Measurements from ENCODE around the gene SDHAF1. TPM values are rescaled to one million over a fixed set of nuclear protein-coding genes. Genes with fewer than 3 reads are reported as not detected.

Gene SDHAF1
- total RNA-seq, 1 experiment from 2014 or later: 16.0 TPM

DNA sequence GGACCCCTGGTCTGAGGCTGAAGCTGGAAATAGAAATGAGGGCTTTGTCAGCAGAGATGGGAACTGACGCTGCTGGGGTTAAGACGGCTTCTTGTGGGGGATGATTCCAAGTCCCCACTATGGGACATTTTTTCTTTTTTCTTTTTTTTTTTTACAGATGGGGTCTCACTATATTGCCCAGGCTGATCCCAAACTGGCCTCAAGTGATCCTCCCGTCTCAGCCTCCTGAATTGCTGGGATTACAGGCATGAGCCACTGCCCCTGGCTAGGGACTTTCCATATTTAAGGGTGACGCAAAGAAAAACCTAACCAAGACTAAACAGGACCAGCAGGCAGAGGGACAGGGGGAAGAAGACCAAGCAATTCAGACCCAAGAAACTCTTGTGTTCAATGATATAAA lies 48.8 kb upstream of the SDHAF1 start:
- Histone ChIP-seq H3T11ph (ENCODE audit: low read length) (no peak overlapping the region), H3K23me2 (ENCODE audit: insufficient read length, low read depth, low read length, poor library complexity, severe bottlenecking) (no peaks in the 10 kb centered on the region), H3K79me1 (ENCODE audit: insufficient read depth, low read depth, low read length, poor library complexity, severe bottlenecking) (no peaks in the 10 kb centered on the region), H3K79me2 (ENCODE audit: insufficient read depth, low read length) (no peaks in the 10 kb centered on the region), H3K56ac (ENCODE audit: insufficient read length, low read depth, low read length) (no peak overlapping the region), H2BK12ac (ENCODE audit: insufficient read length, low read depth, low read length) (no peak overlapping the region), H4K8ac (replicated peaks; ENCODE audit: insufficient read length, low read depth, low read length) (no peak overlapping the region), H2BK20ac (ENCODE audit: low read depth, low read length, poor library complexity, severe bottlenecking) (no peak overlapping the region), H3K14ac (ENCODE audit: insufficient read depth, low read length) (no peak overlapping the region), H2AK5ac (ENCODE audit: insufficient read length, low read length) (no peak overlapping the region), H2BK5ac (ENCODE audit: insufficient read length, low read length) (no peak overlapping the region), H3K9me3 (ENCODE audit: control insufficient read depth, low read depth, low read length) (no peaks in the 10 kb centered on the region), H4K91ac (ENCODE audit: insufficient read length, low read depth, low read length) (no peak overlapping the region), H3K9ac (ENCODE audit: extremely low read depth, insufficient read length, low read length) (no peak overlapping the region), H2AFZ (ENCODE audit: low read length) (no peak overlapping the region), H4K5ac (ENCODE audit: insufficient read length, low read depth, low read length) (no peak overlapping the region), H3K4me2 (ENCODE audit: insufficient read depth, insufficient read length, low read length) (no peak overlapping the region), H3K27ac (ENCODE audit: insufficient read length, low read depth, low read length) (no peak overlapping the region), H3K27me3 (ENCODE audit: insufficient read depth, low read length) (no peaks in the 10 kb centered on the region), H3K4me1 (ENCODE audit: insufficient read depth, low read length) (no peaks in the 10 kb centered on the region), H3K23ac (ENCODE audit: insufficient read length, low read depth, low read length) (no peak overlapping the region), H4K20me1 (ENCODE audit: control insufficient read depth, insufficient read depth, insufficient read length) (no peaks in the 10 kb centered on the region), H3K18ac (ENCODE audit: insufficient read length, low read depth, low read length) (no peak overlapping the region), H2BK120ac (ENCODE audit: low read depth, low read length, poor library complexity, severe bottlenecking) (no peak overlapping the region), H3K4ac (ENCODE audit: low read depth, low read length) (no peak overlapping the region), H2BK15ac (ENCODE audit: low read depth, low read length) (no peak overlapping the region)
- H3K9me3 Mint-ChIP-seq: no peaks in the 10 kb centered on the region
- H3K36me3 Mint-ChIP-seq (ENCODE audit: insufficient read depth in 1 of 3, low read depth in 3 of 3): peaks cover 8 to 31% (median 24%) of the 10 kb centered on the region in 3 experiments
- H3K4me1 Mint-ChIP-seq: peaks cover 8 to 13% of the 10 kb centered on the region in 2 experiments
- no CpG with 5 or more reads among the region's 4 CpGs for WGBS (ENCODE audit: extremely low coverage, insufficient read length, low lambda C conversion rate)
- TF ChIP-seq, protein P1, sequence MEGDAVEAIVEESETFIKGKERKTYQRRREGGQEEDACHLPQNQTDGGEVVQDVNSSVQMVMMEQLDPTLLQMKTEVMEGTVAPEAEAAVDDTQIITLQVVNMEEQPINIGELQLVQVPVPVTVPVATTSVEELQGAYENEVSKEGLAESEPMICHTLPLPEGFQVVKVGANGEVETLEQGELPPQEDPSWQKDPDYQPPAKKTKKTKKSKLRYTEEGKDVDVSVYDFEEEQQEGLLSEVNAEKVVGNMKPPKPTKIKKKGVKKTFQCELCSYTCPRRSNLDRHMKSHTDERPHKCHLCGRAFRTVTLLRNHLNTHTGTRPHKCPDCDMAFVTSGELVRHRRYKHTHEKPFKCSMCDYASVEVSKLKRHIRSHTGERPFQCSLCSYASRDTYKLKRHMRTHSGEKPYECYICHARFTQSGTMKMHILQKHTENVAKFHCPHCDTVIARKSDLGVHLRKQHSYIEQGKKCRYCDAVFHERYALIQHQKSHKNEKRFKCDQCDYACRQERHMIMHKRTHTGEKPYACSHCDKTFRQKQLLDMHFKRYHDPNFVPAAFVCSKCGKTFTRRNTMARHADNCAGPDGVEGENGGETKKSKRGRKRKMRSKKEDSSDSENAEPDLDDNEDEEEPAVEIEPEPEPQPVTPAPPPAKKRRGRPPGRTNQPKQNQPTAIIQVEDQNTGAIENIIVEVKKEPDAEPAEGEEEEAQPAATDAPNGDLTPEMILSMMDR (conservative IDR thresholded peaks at IDR 0.05): no peak
- H3K27ac Mint-ChIP-seq: no peak overlapping the region
- peaks cover 6% of the 10 kb centered on the region for H3K27me3 Mint-ChIP-seq (ENCODE audit: low read depth)
- no peak for DNase-seq
- no peak overlapping the region for H3K4me3 Mint-ChIP-seq

Measured in H9 (cell line).